ENCODE results near the gene EIF4G1. TPM values are rescaled to one million over a fixed set of nuclear protein-coding genes. Genes with fewer than 3 reads are reported as not detected.

The EIF4G1 gene
- total and polyA plus RNA-seq, 2 of the 8 experiments (the other 6 are each of a cell fraction or from before 2014, with no cell fraction given): 318 to 473 TPM

DNA sequence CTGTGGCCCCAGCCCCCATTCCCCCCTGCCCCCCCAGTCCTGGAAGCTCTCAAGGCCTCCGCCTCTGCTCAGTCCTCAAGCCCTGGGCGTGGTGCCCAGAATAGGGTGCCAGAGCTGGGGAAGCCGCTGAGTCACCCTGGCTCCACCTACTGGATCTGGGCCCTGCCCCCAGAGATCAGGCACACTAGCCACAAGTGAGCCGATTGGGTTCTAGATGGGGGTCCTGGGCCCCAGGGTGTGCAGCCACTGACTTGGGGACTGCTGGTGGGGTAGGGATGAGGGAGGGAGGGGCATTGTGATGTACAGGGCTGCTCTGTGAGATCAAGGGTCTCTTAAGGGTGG, 5.7 kb downstream of the EIF4G1 start (continued):
- TF ChIP-seq RAD21 (IDR thresholded peaks at IDR 0.05 in 1 of 2, conservative IDR thresholded peaks at IDR 0.05 in 1 of 2; ENCODE audit: low read depth in 2 of 2, low read length in 2 of 2) (no peak), KDM1A (IDR thresholded peaks at IDR 0.05; ENCODE audit: borderline replicate concordance, low read length) (no peak), RFX5 (IDR thresholded peaks at IDR 0.05; ENCODE audit: borderline replicate concordance, low read depth, low read length) (no peak), SUZ12 (IDR thresholded peaks at IDR 0.05; ENCODE audit: low read length) (no peak)

All from H1 (cell line).